ENCODE measurements around the gene LSAMP. TPM values are rescaled to one million over a fixed set of nuclear protein-coding genes. Genes with fewer than 3 reads are reported as not detected.

Gene LSAMP
- total and polyA plus RNA-seq, 2 donors (not counting 3 experiments of a cell fraction or from before 2014, with no cell fraction given), result not detected

GRCh38 chr3:115803661-115804060, 641.6 kb downstream of the LSAMP start:
- H3K9me3 ChIP-seq (replicated peaks; ENCODE audit: control insufficient read depth, insufficient read depth, low read length), result no peaks in the 10 kb centered on the region
- H3K4me2 ChIP-seq (ENCODE audit: insufficient read depth, low read length), result no peak overlapping the region
- H3K9ac ChIP-seq (replicated peaks; ENCODE audit: extremely low read depth, insufficient read depth, low read length), result no peak overlapping the region
- peaks cover 4% of the 10 kb centered on the region for H3K4me1 ChIP-seq (ENCODE audit: control insufficient read depth, extremely low read depth, insufficient read depth, low read length)
- intact Hi-C loops (cut with micrococcal nuclease) (no loop called here), dilution Hi-C loops (cut with MboI; ENCODE audit: extremely low pct_ligation_motif_present, low sequenced_read_pairs) (no loop called here)
- FAIRE-seq (no peak), DNase-seq (ENCODE audit: low read depth, low spot score) (no peak)
- no peaks in the 10 kb centered on the region for H3K9me1 ChIP-seq (replicated peaks; ENCODE audit: control insufficient read depth, extremely low read depth, insufficient read depth, low read length)
- H3K27ac ChIP-seq (ENCODE audit: insufficient read depth, low read depth, low read length), result no peak overlapping the region
- no peaks in the 10 kb centered on the region for H4K20me1 ChIP-seq (replicated peaks; ENCODE audit: control insufficient read depth, extremely low read depth, insufficient read depth, low read length)
- no peak overlapping the region for H2AFZ ChIP-seq (ENCODE audit: low read depth, low read length)
- no peaks in the 10 kb centered on the region for H3K79me2 ChIP-seq (ENCODE audit: control insufficient read depth, insufficient read depth, low read length)
- no peaks in the 10 kb centered on the region for H3K36me3 ChIP-seq (ENCODE audit: control insufficient read depth in 2 of 2, extremely low read depth in 1 of 2, insufficient read depth in 2 of 2, low read length in 2 of 2)
- no peaks in the 10 kb centered on the region for H3K27me3 ChIP-seq (ENCODE audit: control insufficient read depth in 2 of 2, insufficient read depth in 2 of 2, low read length in 2 of 2)
- ChIA-PET CTCF (interaction anchor here (1.9 to 2.7 kb wide), 2 partner anchors 11 to 20 kb away, joined by 5 to 8 read pairs; no protein-coding TSS in a partner anchor), POLR2A (no interaction called here)
- no peak for TF ChIP-seq POLR2AphosphoS5 (IDR thresholded peaks at IDR 0.05; ENCODE audit: insufficient read depth, low read depth, low read length)
- TF ChIP-seq CTCF (IDR thresholded peaks at IDR 0.05; ENCODE audit: extremely low read depth in 1 of 2, insufficient read depth in 1 of 2, low read depth in 1 of 2, low read length in 2 of 2), result no peak
- TF ChIP-seq, protein P1, sequence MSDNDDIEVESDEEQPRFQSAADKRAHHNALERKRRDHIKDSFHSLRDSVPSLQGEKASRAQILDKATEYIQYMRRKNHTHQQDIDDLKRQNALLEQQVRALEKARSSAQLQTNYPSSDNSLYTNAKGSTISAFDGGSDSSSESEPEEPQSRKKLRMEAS (IDR thresholded peaks at IDR 0.05; ENCODE audit: insufficient read depth, insufficient read length), result no peak
- no peak for TF ChIP-seq JUN (IDR thresholded peaks at IDR 0.05; ENCODE audit: borderline replicate concordance, insufficient read depth, insufficient read length, low read depth)
- TF ChIP-seq MYC (IDR thresholded peaks at IDR 0.05; ENCODE audit: low read depth, low read length), result no peak
- TF ChIP-seq POLR2A (IDR thresholded peaks at IDR 0.05; ENCODE audit: low read depth, low read length), result no peak
- no peak for TF ChIP-seq GATA2 (IDR thresholded peaks at IDR 0.05; ENCODE audit: insufficient read depth, insufficient read length, low read depth, low read length)
- H3K4me3 ChIP-seq (replicated peaks in 1 of 3; ENCODE audit: insufficient read depth in 1 of 3, low read depth in 1 of 3, low read length in 3 of 3), result no peak overlapping the region
- no TSS peak for BruUV-seq (replicated peaks)
